GM23338 (cell line): Measurements from ENCODE around the gene UCN2.

Source experiments
- CREB1 ChIP-seq: fragments of 250-450 bp; sonication (Bioruptor Pico); IDR thresholded peaks from 2 replicates; pipeline ENCODE4 v1.5.0; 2020; ENCODE audit warnings: low read depth, mild to moderate bottlenecking, moderate library complexity
- EZH2 ChIP-seq: fragments of 200-600 bp; sonication (generic); IDR thresholded peaks from one replicate; pipeline ENCODE4 v1.8.0; 2017; ENCODE audit warnings: antibody characterized with exemption, mild to moderate bottlenecking, low read depth; ENCODE audit not compliant: unreplicated experiment
- EZH2phosphoT487 ChIP-seq: fragments of 200-600 bp; sonication (generic); IDR thresholded peaks from one replicate; pipeline ENCODE4 v1.8.1; 2018; ENCODE audit warnings: antibody characterized with exemption; ENCODE audit not compliant: unreplicated experiment
- JUNB ChIP-seq: IDR thresholded peaks from one replicate; pipeline ENCODE4 v1.6.1; 2016; ENCODE audit warnings: antibody characterized with exemption; ENCODE audit not compliant: unreplicated experiment
- POLR2AphosphoS5 ChIP-seq: IDR thresholded peaks from 2 replicates; pipeline ENCODE4 v1.6.1; 2016; ENCODE audit warnings: antibody characterized with exemption, low read depth
- TF ChIP-seq, protein P1 (sequence below), 2 experiments: fragments of 200-600 bp in 1 of 2; sonication (generic) in 1 of 2; conservative IDR thresholded peaks; 2 replicates each; pipeline versions ENCODE4 v1.5.1 to v1.6.1; 2016 to 2017; ENCODE audit warnings: antibody characterized with exemption in 2 of 2, low read depth in 2 of 2, mild to moderate bottlenecking in 2 of 2, moderate library complexity in 1 of 2
- TF ChIP-seq, protein P2 (sequence below): IDR thresholded peaks from one replicate; pipeline ENCODE4 v1.6.1; 2018; ENCODE audit warnings: antibody characterized with exemption; ENCODE audit not compliant: unreplicated experiment
- TF ChIP-seq, protein P3 (sequence below): fragments of 250-450 bp; sonication (Bioruptor Pico); IDR thresholded peaks from 2 replicates; pipeline ENCODE4 v1.5.0; 2020; ENCODE audit warnings: mild to moderate bottlenecking, moderate library complexity

DNA sequence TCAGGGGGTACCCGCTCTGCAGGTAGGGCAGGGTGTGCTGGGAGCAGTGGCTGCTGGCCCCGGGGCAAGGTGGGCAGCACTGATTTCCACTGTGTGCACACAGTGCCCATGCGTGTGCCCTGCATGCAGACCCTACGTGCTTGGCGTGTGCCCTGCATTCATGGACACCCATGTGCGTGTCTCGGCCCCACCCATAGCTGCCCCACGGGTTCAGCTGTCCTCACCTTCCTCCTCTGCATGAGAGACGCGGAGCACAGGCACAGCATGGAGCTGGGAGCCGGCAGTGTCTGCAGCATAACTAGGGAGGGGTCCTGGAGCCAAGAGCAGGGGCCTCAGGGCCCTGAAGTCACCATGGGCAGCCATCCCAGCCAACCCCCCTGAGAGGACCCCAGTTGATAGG is 1.6 kb upstream of the UCN2 start:
- TF ChIP-seq, protein P1, sequence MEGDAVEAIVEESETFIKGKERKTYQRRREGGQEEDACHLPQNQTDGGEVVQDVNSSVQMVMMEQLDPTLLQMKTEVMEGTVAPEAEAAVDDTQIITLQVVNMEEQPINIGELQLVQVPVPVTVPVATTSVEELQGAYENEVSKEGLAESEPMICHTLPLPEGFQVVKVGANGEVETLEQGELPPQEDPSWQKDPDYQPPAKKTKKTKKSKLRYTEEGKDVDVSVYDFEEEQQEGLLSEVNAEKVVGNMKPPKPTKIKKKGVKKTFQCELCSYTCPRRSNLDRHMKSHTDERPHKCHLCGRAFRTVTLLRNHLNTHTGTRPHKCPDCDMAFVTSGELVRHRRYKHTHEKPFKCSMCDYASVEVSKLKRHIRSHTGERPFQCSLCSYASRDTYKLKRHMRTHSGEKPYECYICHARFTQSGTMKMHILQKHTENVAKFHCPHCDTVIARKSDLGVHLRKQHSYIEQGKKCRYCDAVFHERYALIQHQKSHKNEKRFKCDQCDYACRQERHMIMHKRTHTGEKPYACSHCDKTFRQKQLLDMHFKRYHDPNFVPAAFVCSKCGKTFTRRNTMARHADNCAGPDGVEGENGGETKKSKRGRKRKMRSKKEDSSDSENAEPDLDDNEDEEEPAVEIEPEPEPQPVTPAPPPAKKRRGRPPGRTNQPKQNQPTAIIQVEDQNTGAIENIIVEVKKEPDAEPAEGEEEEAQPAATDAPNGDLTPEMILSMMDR (conservative IDR thresholded peaks at IDR 0.05; ENCODE audit: low read depth in 2 of 2), result no peak
- TF ChIP-seq POLR2AphosphoS5 (no peak), EZH2 (no peak), EZH2phosphoT487 (no peak), CREB1 (CRISPR knock-in tag) (no peak), JUNB (no peak)
- TF ChIP-seq, protein P2, sequence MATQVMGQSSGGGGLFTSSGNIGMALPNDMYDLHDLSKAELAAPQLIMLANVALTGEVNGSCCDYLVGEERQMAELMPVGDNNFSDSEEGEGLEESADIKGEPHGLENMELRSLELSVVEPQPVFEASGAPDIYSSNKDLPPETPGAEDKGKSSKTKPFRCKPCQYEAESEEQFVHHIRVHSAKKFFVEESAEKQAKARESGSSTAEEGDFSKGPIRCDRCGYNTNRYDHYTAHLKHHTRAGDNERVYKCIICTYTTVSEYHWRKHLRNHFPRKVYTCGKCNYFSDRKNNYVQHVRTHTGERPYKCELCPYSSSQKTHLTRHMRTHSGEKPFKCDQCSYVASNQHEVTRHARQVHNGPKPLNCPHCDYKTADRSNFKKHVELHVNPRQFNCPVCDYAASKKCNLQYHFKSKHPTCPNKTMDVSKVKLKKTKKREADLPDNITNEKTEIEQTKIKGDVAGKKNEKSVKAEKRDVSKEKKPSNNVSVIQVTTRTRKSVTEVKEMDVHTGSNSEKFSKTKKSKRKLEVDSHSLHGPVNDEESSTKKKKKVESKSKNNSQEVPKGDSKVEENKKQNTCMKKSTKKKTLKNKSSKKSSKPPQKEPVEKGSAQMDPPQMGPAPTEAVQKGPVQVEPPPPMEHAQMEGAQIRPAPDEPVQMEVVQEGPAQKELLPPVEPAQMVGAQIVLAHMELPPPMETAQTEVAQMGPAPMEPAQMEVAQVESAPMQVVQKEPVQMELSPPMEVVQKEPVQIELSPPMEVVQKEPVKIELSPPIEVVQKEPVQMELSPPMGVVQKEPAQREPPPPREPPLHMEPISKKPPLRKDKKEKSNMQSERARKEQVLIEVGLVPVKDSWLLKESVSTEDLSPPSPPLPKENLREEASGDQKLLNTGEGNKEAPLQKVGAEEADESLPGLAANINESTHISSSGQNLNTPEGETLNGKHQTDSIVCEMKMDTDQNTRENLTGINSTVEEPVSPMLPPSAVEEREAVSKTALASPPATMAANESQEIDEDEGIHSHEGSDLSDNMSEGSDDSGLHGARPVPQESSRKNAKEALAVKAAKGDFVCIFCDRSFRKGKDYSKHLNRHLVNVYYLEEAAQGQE, result no peak
- TF ChIP-seq, protein P3, sequence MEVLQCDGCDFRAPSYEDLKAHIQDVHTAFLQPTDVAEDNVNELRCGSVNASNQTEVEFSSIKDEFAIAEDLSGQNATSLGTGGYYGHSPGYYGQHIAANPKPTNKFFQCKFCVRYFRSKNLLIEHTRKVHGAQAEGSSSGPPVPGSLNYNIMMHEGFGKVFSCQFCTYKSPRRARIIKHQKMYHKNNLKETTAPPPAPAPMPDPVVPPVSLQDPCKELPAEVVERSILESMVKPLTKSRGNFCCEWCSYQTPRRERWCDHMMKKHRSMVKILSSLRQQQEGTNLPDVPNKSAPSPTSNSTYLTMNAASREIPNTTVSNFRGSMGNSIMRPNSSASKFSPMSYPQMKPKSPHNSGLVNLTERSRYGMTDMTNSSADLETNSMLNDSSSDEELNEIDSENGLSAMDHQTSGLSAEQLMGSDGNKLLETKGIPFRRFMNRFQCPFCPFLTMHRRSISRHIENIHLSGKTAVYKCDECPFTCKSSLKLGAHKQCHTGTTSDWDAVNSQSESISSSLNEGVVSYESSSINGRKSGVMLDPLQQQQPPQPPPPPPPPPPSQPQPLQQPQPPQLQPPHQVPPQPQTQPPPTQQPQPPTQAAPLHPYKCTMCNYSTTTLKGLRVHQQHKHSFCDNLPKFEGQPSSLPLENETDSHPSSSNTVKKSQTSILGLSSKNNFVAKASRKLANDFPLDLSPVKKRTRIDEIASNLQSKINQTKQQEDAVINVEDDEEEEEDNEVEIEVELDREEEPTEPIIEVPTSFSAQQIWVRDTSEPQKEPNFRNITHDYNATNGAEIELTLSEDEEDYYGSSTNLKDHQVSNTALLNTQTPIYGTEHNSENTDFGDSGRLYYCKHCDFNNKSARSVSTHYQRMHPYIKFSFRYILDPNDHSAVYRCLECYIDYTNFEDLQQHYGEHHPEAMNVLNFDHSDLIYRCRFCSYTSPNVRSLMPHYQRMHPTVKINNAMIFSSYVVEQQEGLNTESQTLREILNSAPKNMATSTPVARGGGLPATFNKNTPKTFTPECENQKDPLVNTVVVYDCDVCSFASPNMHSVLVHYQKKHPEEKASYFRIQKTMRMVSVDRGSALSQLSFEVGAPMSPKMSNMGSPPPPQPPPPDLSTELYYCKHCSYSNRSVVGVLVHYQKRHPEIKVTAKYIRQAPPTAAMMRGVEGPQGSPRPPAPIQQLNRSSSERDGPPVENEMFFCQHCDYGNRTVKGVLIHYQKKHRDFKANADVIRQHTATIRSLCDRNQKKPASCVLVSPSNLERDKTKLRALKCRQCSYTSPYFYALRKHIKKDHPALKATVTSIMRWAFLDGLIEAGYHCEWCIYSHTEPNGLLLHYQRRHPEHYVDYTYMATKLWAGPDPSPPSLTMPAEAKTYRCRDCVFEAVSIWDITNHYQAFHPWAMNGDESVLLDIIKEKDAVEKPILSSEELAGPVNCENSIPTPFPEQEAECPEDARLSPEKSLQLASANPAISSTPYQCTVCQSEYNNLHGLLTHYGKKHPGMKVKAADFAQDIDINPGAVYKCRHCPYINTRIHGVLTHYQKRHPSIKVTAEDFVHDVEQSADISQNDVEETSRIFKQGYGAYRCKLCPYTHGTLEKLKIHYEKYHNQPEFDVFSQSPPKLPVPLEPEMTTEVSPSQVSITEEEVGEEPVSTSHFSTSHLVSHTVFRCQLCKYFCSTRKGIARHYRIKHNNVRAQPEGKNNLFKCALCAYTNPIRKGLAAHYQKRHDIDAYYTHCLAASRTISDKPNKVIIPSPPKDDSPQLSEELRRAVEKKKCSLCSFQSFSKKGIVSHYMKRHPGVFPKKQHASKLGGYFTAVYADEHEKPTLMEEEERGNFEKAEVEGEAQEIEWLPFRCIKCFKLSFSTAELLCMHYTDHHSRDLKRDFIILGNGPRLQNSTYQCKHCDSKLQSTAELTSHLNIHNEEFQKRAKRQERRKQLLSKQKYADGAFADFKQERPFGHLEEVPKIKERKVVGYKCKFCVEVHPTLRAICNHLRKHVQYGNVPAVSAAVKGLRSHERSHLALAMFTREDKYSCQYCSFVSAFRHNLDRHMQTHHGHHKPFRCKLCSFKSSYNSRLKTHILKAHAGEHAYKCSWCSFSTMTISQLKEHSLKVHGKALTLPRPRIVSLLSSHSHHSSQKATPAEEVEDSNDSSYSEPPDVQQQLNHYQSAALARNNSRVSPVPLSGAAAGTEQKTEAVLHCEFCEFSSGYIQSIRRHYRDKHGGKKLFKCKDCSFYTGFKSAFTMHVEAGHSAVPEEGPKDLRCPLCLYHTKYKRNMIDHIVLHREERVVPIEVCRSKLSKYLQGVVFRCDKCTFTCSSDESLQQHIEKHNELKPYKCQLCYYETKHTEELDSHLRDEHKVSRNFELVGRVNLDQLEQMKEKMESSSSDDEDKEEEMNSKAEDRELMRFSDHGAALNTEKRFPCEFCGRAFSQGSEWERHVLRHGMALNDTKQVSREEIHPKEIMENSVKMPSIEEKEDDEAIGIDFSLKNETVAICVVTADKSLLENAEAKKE, result no peak
